GM12801 (cell line): ENCODE data around the gene OLFM3.

Experiments
- TF ChIP-seq, protein P1 (sequence below): IDR thresholded peaks from one replicate; pipeline ENCODE4 v1.5.1; 2011; ENCODE audit warnings: control low read depth; ENCODE audit not compliant: insufficient read length; ENCODE audit errors: extremely low read depth

Gene OLFM3

DNA sequence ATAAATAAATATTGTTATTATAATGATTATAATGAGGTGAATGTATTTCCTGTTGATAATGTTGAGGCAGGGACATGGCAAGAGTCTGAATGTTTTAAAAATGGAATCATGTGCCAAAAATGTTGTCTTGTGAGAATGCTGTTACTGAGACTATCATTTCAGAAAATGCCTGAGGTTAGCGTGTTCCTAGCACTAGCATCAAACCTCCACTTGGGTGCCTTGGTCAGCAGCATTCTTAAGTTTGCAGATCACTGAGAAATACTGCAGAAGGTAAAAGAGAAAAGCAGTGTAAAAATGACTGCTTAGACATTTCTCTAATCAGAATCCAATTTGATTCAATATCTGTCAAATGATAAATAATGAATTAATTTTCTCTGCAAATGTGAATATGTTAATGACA is 50.8 kb downstream of the OLFM3 start:
- TF ChIP-seq, protein P1, sequence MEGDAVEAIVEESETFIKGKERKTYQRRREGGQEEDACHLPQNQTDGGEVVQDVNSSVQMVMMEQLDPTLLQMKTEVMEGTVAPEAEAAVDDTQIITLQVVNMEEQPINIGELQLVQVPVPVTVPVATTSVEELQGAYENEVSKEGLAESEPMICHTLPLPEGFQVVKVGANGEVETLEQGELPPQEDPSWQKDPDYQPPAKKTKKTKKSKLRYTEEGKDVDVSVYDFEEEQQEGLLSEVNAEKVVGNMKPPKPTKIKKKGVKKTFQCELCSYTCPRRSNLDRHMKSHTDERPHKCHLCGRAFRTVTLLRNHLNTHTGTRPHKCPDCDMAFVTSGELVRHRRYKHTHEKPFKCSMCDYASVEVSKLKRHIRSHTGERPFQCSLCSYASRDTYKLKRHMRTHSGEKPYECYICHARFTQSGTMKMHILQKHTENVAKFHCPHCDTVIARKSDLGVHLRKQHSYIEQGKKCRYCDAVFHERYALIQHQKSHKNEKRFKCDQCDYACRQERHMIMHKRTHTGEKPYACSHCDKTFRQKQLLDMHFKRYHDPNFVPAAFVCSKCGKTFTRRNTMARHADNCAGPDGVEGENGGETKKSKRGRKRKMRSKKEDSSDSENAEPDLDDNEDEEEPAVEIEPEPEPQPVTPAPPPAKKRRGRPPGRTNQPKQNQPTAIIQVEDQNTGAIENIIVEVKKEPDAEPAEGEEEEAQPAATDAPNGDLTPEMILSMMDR, result no peak

DNA sequence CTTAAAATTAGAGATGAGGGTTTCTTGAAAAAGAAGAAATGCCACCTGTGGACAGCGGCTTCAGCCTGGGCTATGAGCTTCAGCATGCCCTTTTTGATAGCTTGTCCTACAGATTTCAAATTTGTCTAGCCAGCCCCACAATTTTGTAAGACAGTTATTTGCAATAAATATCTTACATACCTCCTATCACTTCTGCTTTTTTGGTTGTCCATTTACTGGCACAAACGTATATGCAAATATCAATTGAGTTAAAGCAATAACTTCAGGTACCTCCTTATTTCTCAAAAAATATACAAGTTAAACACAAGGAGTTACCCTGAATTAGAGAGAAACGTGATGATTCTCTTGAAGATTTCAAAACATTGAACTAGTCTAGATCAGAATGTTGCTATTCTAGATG is 53.5 kb downstream of the OLFM3 start:
- TF ChIP-seq, protein P1, result no peak

DNA sequence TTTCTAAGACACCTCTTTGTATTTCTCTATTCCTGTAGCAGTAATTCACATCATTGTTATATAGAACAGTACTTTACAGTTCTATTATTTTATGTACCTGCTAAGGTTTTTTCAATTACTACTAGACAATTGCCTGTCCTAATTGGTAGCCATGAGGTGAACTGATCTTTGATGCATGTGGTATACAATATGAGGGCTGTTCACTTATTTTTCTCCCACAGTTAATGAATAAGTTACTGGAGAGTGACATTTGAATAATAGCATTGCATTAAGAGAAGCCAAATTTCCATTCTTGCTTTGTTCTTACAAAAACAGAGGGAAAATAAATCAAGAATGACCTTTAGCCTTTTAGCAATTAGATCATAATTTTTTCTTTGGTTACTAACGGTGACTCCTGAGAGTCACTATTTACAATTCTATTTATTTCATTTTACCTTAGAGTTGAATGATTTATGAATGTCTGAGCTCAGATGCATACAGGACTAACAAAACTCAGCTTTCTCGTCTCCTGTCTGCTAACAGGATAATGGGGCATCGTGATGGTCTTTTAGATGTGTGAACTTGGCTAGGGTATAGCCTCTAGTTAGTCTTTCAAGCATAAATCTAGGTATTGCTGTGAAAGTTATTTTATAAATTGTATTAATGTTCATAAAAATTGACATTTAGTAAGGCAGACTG is 54.1 kb downstream of the OLFM3 start:
- TF ChIP-seq, protein P1, result no peak

DNA sequence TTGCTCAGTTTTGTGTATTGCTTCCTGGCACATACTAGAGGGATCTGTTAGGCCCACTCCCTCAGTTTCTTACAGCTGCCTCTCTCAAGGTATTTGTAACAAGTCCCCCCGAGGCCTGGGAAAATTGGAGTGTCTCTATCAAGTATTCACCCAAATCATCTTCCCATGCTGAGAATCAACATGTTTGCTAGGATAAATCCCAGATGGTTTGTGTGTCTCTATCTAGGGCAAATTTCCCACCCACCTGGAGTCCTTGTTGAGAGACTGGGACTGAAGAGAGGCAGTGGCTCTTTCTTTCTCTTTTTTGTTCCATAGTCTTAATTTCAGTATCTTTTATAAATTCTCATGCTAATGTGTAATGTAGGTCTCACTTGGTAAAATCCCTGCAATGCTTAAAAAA is 58.0 kb downstream of the OLFM3 start:
- TF ChIP-seq, protein P1, result no peak

DNA sequence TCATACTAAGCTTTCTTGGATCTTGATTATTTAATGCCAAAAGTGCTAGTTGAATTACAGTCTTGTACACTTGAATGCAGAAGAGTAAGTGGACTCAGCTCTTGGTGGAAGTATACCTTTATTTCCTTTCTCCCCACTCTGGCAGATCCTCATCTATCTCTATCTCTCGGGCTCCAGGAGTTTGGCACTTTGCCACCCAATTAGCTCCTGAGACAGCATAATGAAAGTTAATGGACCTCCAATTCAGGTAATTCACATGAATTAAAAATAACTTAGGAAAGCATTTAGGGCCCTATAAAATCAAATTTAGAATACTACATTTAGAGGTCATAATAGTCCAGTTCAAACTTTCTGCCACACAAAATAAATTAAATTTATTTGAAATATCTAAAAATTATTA is 67.4 kb downstream of the OLFM3 start:
- TF ChIP-seq, protein P1, result no peak

DNA sequence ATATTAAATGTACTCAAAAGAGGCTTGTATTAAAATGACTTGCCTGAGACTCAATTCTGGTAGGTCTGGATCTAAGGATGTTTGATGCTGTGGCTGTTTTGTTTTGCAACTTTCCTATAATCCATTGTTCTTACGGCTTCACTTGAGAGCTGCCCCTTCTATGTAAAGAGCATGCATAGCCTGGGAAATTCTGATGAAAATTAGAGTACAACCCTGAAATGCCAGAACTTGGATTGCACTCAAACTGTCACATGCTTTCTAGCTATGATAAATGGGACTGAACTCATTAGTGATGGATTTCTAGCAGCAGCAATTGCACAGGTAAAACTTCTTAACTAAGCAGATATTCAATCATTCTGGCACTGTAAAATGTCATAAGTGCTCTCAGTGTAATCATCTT is 67.9 kb downstream of the OLFM3 start:
- TF ChIP-seq, protein P1, result no peak

DNA sequence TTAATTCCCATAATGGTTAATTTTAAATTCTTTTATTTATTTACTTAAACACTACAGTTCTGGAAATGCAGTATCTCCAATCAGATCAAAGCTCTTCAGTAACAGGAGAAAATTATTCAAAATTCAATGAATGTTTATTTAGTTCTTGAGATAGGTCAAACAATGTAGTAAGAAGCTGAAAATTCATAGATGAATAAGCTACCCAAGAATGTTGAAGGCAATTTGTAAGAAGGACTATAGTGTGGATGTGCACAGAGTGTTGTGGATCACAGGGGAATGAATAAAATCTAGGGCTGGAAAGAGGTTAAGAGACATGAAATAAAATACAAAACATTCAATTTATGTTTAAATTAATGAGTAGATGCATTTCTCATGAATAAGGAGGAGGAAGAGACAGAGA is 72.0 kb downstream of the OLFM3 start:
- TF ChIP-seq, protein P1, result no peak

DNA sequence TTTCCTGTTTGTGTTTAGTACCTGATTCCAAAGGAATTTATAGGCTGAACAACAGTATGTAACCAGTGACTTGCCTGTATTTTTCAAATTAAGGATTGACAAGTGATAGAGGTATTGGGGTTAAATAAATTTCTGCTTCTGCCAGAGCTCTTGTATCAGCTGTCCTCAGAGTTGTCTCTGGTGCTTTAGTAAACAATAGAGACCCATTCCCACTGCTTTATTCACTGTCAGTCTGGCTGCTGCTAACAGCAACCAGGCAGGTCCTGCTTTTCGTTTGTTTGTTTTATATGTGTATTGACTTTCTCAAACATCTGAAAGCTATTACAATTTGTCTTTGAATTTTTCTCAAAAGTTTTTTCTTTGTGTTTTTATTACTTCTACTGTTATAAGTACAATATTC is 76.1 kb downstream of the OLFM3 start:
- TF ChIP-seq, protein P1, result no peak
